Activated T-helper 17 cell treated with anti-CD3 and anti-CD28 coated beads, Interleukin-2, amount 50 U/mL, for 72 hours (primary cell): ENCODE measurements around the gene ZC3HAV1. TPM values are rescaled to one million over a fixed set of nuclear protein-coding genes. Genes with fewer than 3 reads are reported as not detected.
"Not testable (repeated sequence)": the region's sequence is repeated elsewhere in the genome, so short reads cannot be mapped to it uniquely, and the experiment has no call there.

ENCODE experiments used
- ATAC-seq: fragments of 150-1000 bp; cut with Tn5 transposase; replicated peaks from 2 replicates; pipeline ENCODE4 v1.10.0; 2021; ENCODE audit warnings: mild to moderate bottlenecking, moderate library complexity
- H3K27ac Mint-ChIP-seq: one replicate; pipeline ENCODE4 v1.8.0; 2022; ENCODE audit warnings: mixed read lengths
- H3K27me3 Mint-ChIP-seq: one replicate; pipeline ENCODE4 v1.8.0; 2022; ENCODE audit warnings: mixed read lengths
- H3K36me3 Mint-ChIP-seq: one replicate; pipeline ENCODE4 v1.8.0; 2022; ENCODE audit warnings: low read depth, mild to moderate bottlenecking, mixed read lengths
- H3K4me1 Mint-ChIP-seq: one replicate; pipeline ENCODE4 v1.8.0; 2022; ENCODE audit warnings: mixed read lengths
- H3K4me3 Mint-ChIP-seq: one replicate; pipeline ENCODE4 v1.8.0; 2022; ENCODE audit warnings: mild to moderate bottlenecking, mixed read lengths
- H3K9me3 Mint-ChIP-seq: one replicate; pipeline ENCODE4 v1.8.0; 2022; ENCODE audit warnings: mixed read lengths
- total RNA-seq, 2 donors: library from RNA; stranded (reverse); gene quantifications; one replicate each; pipeline ENCODE4 v1.2.3, GENCODE V29; 2022

ZC3HAV1 gene
- total RNA-seq, 2 donors from 2014 or later = 111 to 150 TPM

DNA sequence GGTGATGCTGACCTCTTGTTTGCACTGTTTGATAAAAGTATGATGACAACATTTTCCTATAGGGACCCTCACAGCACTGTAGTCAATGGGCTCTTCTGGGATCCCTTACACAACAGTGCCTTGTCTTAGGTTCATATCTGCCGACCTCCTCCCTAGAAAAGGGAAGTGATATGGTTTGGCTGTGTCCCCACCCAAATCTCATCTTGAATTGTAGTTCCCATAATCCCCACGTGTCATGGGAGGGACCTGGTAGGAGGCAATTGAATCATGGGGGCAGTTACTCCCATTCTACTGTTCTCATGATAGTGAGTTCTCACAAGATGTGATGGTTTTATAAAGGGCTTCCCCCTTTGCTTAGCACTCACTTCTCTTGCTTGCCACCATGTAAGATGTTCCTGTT lies 23.1 kb downstream of the ZC3HAV1 start:
- H3K36me3 Mint-ChIP-seq = peaks cover 100% of the 10 kb centered on the region
- H3K27me3 Mint-ChIP-seq = no peaks in the 10 kb centered on the region
- no peaks in the 10 kb centered on the region for H3K9me3 Mint-ChIP-seq
- peak overlapping the region; percentile 63 for H3K27ac Mint-ChIP-seq
- no peak for ATAC-seq
- peak overlapping the region; percentile 67 for H3K4me3 Mint-ChIP-seq
- peaks cover 51% of the 10 kb centered on the region for H3K4me1 Mint-ChIP-seq

- H3K4me1 Mint-ChIP-seq = peaks cover 66% of the 10 kb centered on the region
- peak overlapping the region; percentile 63 for H3K27ac Mint-ChIP-seq
- peak; percentile 67 for ATAC-seq
- H3K9me3 Mint-ChIP-seq = no peaks in the 10 kb centered on the region
- peak overlapping the region; percentile 67 for H3K4me3 Mint-ChIP-seq
- no peaks in the 10 kb centered on the region for H3K27me3 Mint-ChIP-seq
- peaks cover 100% of the 10 kb centered on the region for H3K36me3 Mint-ChIP-seq
Observed at GRCh38 chr7:139084709-139085108, 24.8 kb downstream of the ZC3HAV1 start.

DNA sequence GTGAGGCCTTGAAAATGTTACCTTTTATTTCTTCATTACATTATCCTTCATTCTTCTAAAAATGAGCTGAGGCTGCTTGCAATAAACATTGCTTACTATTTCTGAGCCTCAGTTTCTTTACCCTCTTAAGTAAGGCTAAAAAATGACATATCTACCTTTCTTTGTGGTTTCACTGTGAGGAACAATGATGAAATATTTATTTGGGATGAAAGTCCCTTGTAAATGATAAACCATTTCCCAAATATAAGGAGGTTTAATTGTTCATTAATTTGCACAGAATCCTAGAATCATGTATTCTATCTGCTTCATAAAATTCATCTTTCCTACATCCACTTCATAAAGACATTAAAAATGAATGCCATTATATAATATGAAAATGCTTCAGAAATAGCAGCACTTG lies 27.9 kb downstream of the ZC3HAV1 start:
- Mint-ChIP-seq H3K27me3 (no peaks in the 10 kb centered on the region), H3K9me3 (no peaks in the 10 kb centered on the region), H3K4me3 (peak overlapping the region; percentile 46), H3K27ac (peak overlapping the region; percentile 58), H3K4me1 (peaks cover 49% of the 10 kb centered on the region), H3K36me3 (peaks cover 100% of the 10 kb centered on the region)
- ATAC-seq = no peak

DNA sequence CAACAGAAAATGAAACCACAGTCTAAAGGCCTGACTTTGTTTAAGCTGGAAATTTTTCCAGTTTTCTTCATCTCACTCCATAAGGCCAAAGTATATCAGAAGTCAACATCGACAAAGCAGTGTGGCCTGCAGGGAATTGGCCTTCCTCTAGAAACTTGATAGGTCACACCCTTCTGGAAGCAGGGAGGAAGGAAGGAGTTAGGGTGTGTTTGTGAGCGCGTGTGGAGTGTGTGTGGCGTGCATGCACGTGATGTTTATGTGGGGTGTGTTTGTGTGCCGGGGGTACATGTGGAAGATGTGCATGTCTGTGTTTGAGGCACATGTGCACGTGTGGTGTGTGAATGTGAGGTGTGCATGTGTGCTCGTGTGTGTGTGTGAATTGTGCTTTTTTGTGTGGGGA lies 28.6 kb downstream of the ZC3HAV1 start:
- Mint-ChIP-seq H3K36me3 (peaks cover 100% of the 10 kb centered on the region), H3K27ac (peak overlapping the region; percentile 58), H3K9me3 (no peaks in the 10 kb centered on the region), H3K4me3 (peak overlapping the region; percentile 46), H3K27me3 (no peaks in the 10 kb centered on the region), H3K4me1 (peaks cover 43% of the 10 kb centered on the region)
- no peak for ATAC-seq

- no peaks in the 10 kb centered on the region for H3K27me3 Mint-ChIP-seq
- no peak for ATAC-seq
- H3K27ac Mint-ChIP-seq = peak overlapping the region; percentile 58
- no peaks in the 10 kb centered on the region for H3K9me3 Mint-ChIP-seq
- H3K36me3 Mint-ChIP-seq = peaks cover 100% of the 10 kb centered on the region
- H3K4me3 Mint-ChIP-seq = no peak overlapping the region
- peaks cover 32% of the 10 kb centered on the region for H3K4me1 Mint-ChIP-seq
Observed at GRCh38 chr7:139079861-139080260, 29.7 kb downstream of the ZC3HAV1 start.

GRCh38 chr7:139078911-139079310 lies 30.6 kb downstream of the ZC3HAV1 start:
- ATAC-seq = no peak
- H3K4me1 Mint-ChIP-seq = peaks cover 30% of the 10 kb centered on the region
- no peaks in the 10 kb centered on the region for H3K27me3 Mint-ChIP-seq
- H3K4me3 Mint-ChIP-seq = no peak overlapping the region
- H3K27ac Mint-ChIP-seq = peak overlapping the region; percentile 58
- peaks cover 100% of the 10 kb centered on the region for H3K36me3 Mint-ChIP-seq
- no peaks in the 10 kb centered on the region for H3K9me3 Mint-ChIP-seq

GRCh38 chr7:139078399-139078798 lies 31.1 kb downstream of the ZC3HAV1 start:
- ATAC-seq = no peak
- peak overlapping the region; percentile 58 for H3K27ac Mint-ChIP-seq
- no peak overlapping the region for H3K4me3 Mint-ChIP-seq
- no peaks in the 10 kb centered on the region for H3K9me3 Mint-ChIP-seq
- peaks cover 100% of the 10 kb centered on the region for H3K36me3 Mint-ChIP-seq
- peaks cover 30% of the 10 kb centered on the region for H3K4me1 Mint-ChIP-seq
- no peaks in the 10 kb centered on the region for H3K27me3 Mint-ChIP-seq

- not testable (repeated sequence) for ATAC-seq, H3K27me3 Mint-ChIP-seq, H3K4me3 Mint-ChIP-seq, H3K9me3 Mint-ChIP-seq
- H3K27ac Mint-ChIP-seq = peak overlapping the region; percentile 58
- peaks cover 100% of the 10 kb centered on the region for H3K36me3 Mint-ChIP-seq
- peaks cover 26% of the 10 kb centered on the region for H3K4me1 Mint-ChIP-seq
Observed at GRCh38 chr7:139077706-139078105, 31.8 kb downstream of the ZC3HAV1 start.

DNA sequence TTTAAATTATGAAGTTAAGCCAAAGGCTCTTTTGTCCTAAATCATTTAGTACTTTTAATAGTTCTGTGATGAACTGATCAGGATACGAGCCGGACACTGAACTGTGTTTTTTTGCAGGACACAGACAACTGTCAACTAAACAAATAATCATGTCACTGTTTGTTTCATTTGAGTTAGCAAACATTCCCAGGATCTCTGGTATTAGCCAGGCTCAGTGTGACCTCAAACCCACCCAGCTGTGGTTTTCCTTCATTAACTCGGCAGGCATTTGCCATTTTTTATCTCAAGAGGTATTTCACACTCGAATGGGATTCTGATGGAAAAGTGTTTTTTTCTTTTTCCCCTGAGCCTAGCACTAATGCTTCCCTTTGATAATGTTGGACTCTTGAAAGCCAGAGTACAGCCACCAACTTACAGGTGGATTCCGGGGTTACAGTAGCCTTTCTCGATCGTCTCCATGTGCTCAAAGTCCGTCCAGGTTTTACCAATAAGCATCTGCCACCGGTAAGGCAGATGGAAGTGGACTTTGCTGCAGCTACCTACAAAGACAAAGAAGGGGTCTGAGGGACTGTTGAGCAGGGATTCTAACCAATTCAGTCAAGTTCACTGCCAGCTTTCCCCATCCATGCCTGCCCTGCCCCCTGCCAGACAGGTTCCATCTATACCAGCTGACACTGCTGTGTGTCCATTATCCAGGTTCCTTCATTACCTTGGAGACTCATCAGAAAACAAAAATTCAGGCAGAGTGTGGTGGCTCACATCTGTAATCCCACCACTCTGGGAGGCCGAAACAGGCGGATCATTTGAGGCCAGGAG lies 33.4 kb downstream of the ZC3HAV1 start:
- Mint-ChIP-seq H3K27ac (peak overlapping the region; percentile 43), H3K27me3 (no peaks in the 10 kb centered on the region), H3K4me1 (peaks cover 31% of the 10 kb centered on the region), H3K4me3 (no peak overlapping the region), H3K9me3 (no peaks in the 10 kb centered on the region), H3K36me3 (peaks cover 100% of the 10 kb centered on the region)
- no peak for ATAC-seq

- ATAC-seq = peak; percentile 87
- peak overlapping the region; percentile 38 for H3K4me3 Mint-ChIP-seq
- H3K4me1 Mint-ChIP-seq = peaks cover 24% of the 10 kb centered on the region
- H3K36me3 Mint-ChIP-seq = peaks cover 100% of the 10 kb centered on the region
- H3K27ac Mint-ChIP-seq = no peak overlapping the region
- H3K27me3 Mint-ChIP-seq = no peaks in the 10 kb centered on the region
- H3K9me3 Mint-ChIP-seq = no peaks in the 10 kb centered on the region
Observed at GRCh38 chr7:139075031-139075652, 34.4 kb downstream of the ZC3HAV1 start.

GRCh38 chr7:139072796-139073195 lies 36.7 kb downstream of the ZC3HAV1 start:
- Mint-ChIP-seq H3K4me3 (peak overlapping the region; percentile 64), H3K27ac (peak overlapping the region; percentile 96), H3K27me3 (no peaks in the 10 kb centered on the region), H3K9me3 (no peaks in the 10 kb centered on the region), H3K36me3 (peaks cover 100% of the 10 kb centered on the region), H3K4me1 (peaks cover 21% of the 10 kb centered on the region)
- ATAC-seq = no peak

GRCh38 chr7:139071680-139072079 lies 37.8 kb downstream of the ZC3HAV1 start:
- Mint-ChIP-seq H3K36me3 (peaks cover 100% of the 10 kb centered on the region), H3K4me3 (peak overlapping the region; percentile 64), H3K27me3 (no peaks in the 10 kb centered on the region), H3K4me1 (peaks cover 21% of the 10 kb centered on the region), H3K9me3 (no peaks in the 10 kb centered on the region), H3K27ac (peak overlapping the region; percentile 96)
- no peak for ATAC-seq

GRCh38 chr7:139068544-139069399 lies 40.7 kb downstream of the ZC3HAV1 start:
- no peaks in the 10 kb centered on the region for H3K27me3 Mint-ChIP-seq
- H3K9me3 Mint-ChIP-seq = no peaks in the 10 kb centered on the region
- ATAC-seq = peak; percentile 60
- H3K27ac Mint-ChIP-seq = peak overlapping the region; percentile 21
- H3K4me1 Mint-ChIP-seq = peaks cover 32% of the 10 kb centered on the region
- H3K4me3 Mint-ChIP-seq = no peak overlapping the region
- H3K36me3 Mint-ChIP-seq = peaks cover 100% of the 10 kb centered on the region

DNA sequence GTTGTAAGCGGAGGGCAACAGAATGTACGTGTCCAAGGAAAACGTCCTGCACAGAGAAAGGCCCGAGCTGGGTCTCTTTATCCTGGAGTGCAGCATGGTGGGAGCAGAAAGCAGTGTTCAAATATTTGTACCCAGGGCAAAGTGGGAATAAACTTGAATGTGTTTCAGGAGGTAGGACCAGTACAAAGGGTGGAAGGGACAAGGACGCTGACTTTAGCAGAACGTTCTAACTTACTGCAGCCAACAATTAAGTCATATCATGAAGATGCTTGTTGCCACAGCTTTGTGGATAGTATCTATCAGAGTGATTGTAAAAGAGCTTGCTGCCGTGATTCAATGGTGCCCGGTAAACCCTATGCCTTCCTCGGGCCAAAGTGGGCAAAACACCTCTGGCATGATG lies 43.2 kb downstream of the ZC3HAV1 start:
- no peak for ATAC-seq
- Mint-ChIP-seq H3K36me3 (peaks cover 100% of the 10 kb centered on the region), H3K27ac (peak overlapping the region; percentile 65)

More for the DNA sequence above, 43.2 kb downstream of the ZC3HAV1 start:
- peaks cover 36% of the 10 kb centered on the region for H3K4me1 Mint-ChIP-seq
- H3K9me3 Mint-ChIP-seq = no peaks in the 10 kb centered on the region
- H3K27me3 Mint-ChIP-seq = no peaks in the 10 kb centered on the region
- no peak overlapping the region for H3K4me3 Mint-ChIP-seq
